ENCODE data around the gene ATP5ME. TPM values are rescaled to one million over a fixed set of nuclear protein-coding genes. Genes with fewer than 3 reads are reported as not detected.

The ATP5ME gene
- total RNA-seq, 6 experiments from 2014 or later: 181 to 374 (median 290) TPM

GRCh38 chr4:712916-713632, 39.0 kb upstream of the ATP5ME start:
- TF ChIP-seq CTCF (IDR thresholded peaks at IDR 0.05): no peak
- Mint-ChIP-seq H3K27me3 (ENCODE audit: insufficient read depth) (peaks cover 3% of the 10 kb centered on the region; the same call in 1 of the 2 replicates), H3K9me3 (peaks cover 11% of the 10 kb centered on the region), H3K4me3 (no peak overlapping the region), H3K36me3 (ENCODE audit: low read depth) (peaks cover 39% of the 10 kb centered on the region), H3K27ac (no peak overlapping the region), H3K4me1 (ENCODE audit: low read depth) (peaks cover 12% of the 10 kb centered on the region)
- DNase-seq: no peak

GRCh38 chr4:712093-712492, 38.0 kb upstream of the ATP5ME start:
- H3K27ac Mint-ChIP-seq: no peak overlapping the region
- DNase-seq: no peak
- H3K9me3 Mint-ChIP-seq: peaks cover 5% of the 10 kb centered on the region
- H3K27me3 Mint-ChIP-seq (ENCODE audit: insufficient read depth): peaks cover 3% of the 10 kb centered on the region; the same call in 1 of the 2 replicates
- peaks cover 34% of the 10 kb centered on the region for H3K36me3 Mint-ChIP-seq (ENCODE audit: low read depth)
- no peak overlapping the region for H3K4me3 Mint-ChIP-seq
- peaks cover 12% of the 10 kb centered on the region for H3K4me1 Mint-ChIP-seq (ENCODE audit: low read depth)
- TF ChIP-seq CTCF (IDR thresholded peaks at IDR 0.05): no peak

GRCh38 chr4:710916-711315, 36.8 kb upstream of the ATP5ME start:
- H3K27me3 Mint-ChIP-seq (ENCODE audit: insufficient read depth): no peaks in the 10 kb centered on the region; the same call in 1 of the 2 replicates
- H3K4me1 Mint-ChIP-seq (ENCODE audit: low read depth): peaks cover 12% of the 10 kb centered on the region
- peaks cover 5% of the 10 kb centered on the region for H3K9me3 Mint-ChIP-seq
- H3K27ac Mint-ChIP-seq: no peak overlapping the region
- TF ChIP-seq CTCF (IDR thresholded peaks at IDR 0.05): no peak
- H3K36me3 Mint-ChIP-seq (ENCODE audit: low read depth): peaks cover 34% of the 10 kb centered on the region
- DNase-seq: no peak
- H3K4me3 Mint-ChIP-seq: no peak overlapping the region

GRCh38 chr4:710116-710515, 36.0 kb upstream of the ATP5ME start:
- no peak for TF ChIP-seq CTCF (IDR thresholded peaks at IDR 0.05)
- H3K9me3 Mint-ChIP-seq: peaks cover 1% of the 10 kb centered on the region
- H3K4me3 Mint-ChIP-seq: no peak overlapping the region
- peaks cover 31% of the 10 kb centered on the region for H3K36me3 Mint-ChIP-seq (ENCODE audit: low read depth)
- peaks cover 12% of the 10 kb centered on the region for H3K4me1 Mint-ChIP-seq (ENCODE audit: low read depth)
- H3K27ac Mint-ChIP-seq: no peak overlapping the region
- no peaks in the 10 kb centered on the region; the same call in 1 of the 2 replicates for H3K27me3 Mint-ChIP-seq (ENCODE audit: insufficient read depth)
- DNase-seq: no peak

- Mint-ChIP-seq H3K27me3 (ENCODE audit: insufficient read depth) (no peaks in the 10 kb centered on the region), H3K9me3 (no peaks in the 10 kb centered on the region), H3K4me1 (ENCODE audit: low read depth) (peaks cover 12% of the 10 kb centered on the region), H3K36me3 (ENCODE audit: low read depth) (peaks cover 23% of the 10 kb centered on the region), H3K4me3 (no peak overlapping the region), H3K27ac (no peak overlapping the region)
- TF ChIP-seq CTCF (IDR thresholded peaks at IDR 0.05): no peak
- DNase-seq: no peak
Measured at GRCh38 chr4:709348-709747, 35.3 kb upstream of the ATP5ME start.
